K562 (cell line): Measurements from ENCODE around the gene HES4. TPM values are rescaled to one million over a fixed set of nuclear protein-coding genes. Genes with fewer than 3 reads are reported as not detected.

Source experiments
- ATAC-seq: fragments of 200-7000 bp; cut with Tn5 transposase; 3 replicates; pipeline ENCODE4 v1.9.1; 2020; ENCODE audit warnings: moderate library complexity
- BruUV-seq: library from RNA; stranded (reverse); fragments of 400-500 nt; replicated peaks from 2 replicates; lab custom pipeline; 2021; lab: Mats Ljungman, UMichigan
- CTCF ChIA-PET: fragments of 300-600 bp; formaldehyde crosslinking; extraction: SDS; loops from one replicate; lab custom pipeline; 2021; ENCODE audit warnings: low intra/inter-chr PET ratio; lab: Yijun Ruan, JAX
- POLR2A ChIA-PET: fragments of 300-600, 350-650 bp; sonication (Branson Sonifier 250); formaldehyde crosslinking; extraction: SDS; loops from one replicate; lab custom pipeline; 2021; ENCODE audit warnings: antibody characterized with exemption, inconsistent platforms; lab: Yijun Ruan, JAX
- DNase-seq, 4 experiments: peaks; one replicate each; pipeline versions ENCODE4 v3.0.0 to v3.0.0-alpha.2; 2011 to 2018; ENCODE audit warnings: low spot score in 3 of 4, mixed read lengths in 3 of 4; ENCODE audit errors: extremely low read depth in 1 of 4
- FAIRE-seq: peaks from 2 replicates; lab custom pipeline; 2011; peaks lifted over from hg19 to GRCh38; lab: Jason Lieb, UNC
- H2AFZ ChIP-seq: 2 replicates; pipeline ENCODE4 v1.6.0; 2011; ENCODE audit warnings: low read depth, low read length, control low read depth, inconsistent platforms
- H3K27ac ChIP-seq: fragments of 200-600 bp; 3 replicates; pipeline ENCODE4 v1.8.0; 2011; ENCODE audit warnings: low read depth, mild to moderate bottlenecking, control low read depth, inconsistent platforms, low read length, moderate library complexity, mixed read lengths; ENCODE audit errors: extremely low read depth
- H3K27me3 ChIP-seq, 2 experiments: fragments of 300-600 bp in 1 of 2; 2 replicates in 1 of 2; 3 replicates in 1 of 2; pipeline versions ENCODE4 v1.6.0 to v1.8.0; 2011; ENCODE audit warnings: inconsistent platforms in 2 of 2, low read length in 2 of 2, mild to moderate bottlenecking in 1 of 2, mixed read lengths in 1 of 2, moderate library complexity in 1 of 2; ENCODE audit not compliant: control insufficient read depth in 2 of 2, insufficient read depth in 2 of 2
- H3K36me3 ChIP-seq: fragments of 300-600 bp; 3 replicates; pipeline ENCODE4 v1.8.0; 2011; ENCODE audit warnings: mild to moderate bottlenecking, low read length, inconsistent platforms; ENCODE audit not compliant: control insufficient read depth, insufficient read depth
- H3K4me1 ChIP-seq, 2 experiments: fragments of 200-600 bp in 1 of 2; replicated peaks in 1 of 2; 2 replicates in 1 of 2; 3 replicates in 1 of 2; pipeline versions ENCODE4 v1.5.1 to v1.8.0; 2011; ENCODE audit warnings: inconsistent platforms in 2 of 2, low read length in 2 of 2, mild to moderate bottlenecking in 1 of 2, mixed read lengths in 1 of 2, moderate library complexity in 1 of 2; ENCODE audit not compliant: control insufficient read depth in 2 of 2, insufficient read depth in 2 of 2
- H3K4me2 ChIP-seq: 2 replicates; pipeline ENCODE4 v1.6.1; 2011; ENCODE audit warnings: low read length, control low read depth, inconsistent platforms, mixed read lengths; ENCODE audit not compliant: insufficient read depth
- H3K4me3 ChIP-seq: fragments of 200-600 bp; sonication (generic), shearing (Covaris generic); 2 replicates; pipeline ENCODE4 v1.5.1; 2016; ENCODE audit warnings: control low read depth, inconsistent platforms
- H3K79me2 ChIP-seq: fragments of 200-600 bp; 3 replicates; pipeline ENCODE4 v1.8.0; 2011; ENCODE audit warnings: low read length, inconsistent platforms; ENCODE audit not compliant: control insufficient read depth, insufficient read depth
- H3K9ac ChIP-seq, 2 experiments: 2 replicates each; pipeline versions ENCODE4 v1.6.0 to v1.6.1; 2011; ENCODE audit warnings: low read depth in 2 of 2, low read length in 2 of 2, control low read depth in 1 of 2, inconsistent platforms in 1 of 2, mild to moderate bottlenecking in 1 of 2, mixed read lengths in 1 of 2; ENCODE audit not compliant: insufficient read depth in 1 of 2
- H3K9me1 ChIP-seq: one replicate; pipeline ENCODE4 v1.6.0; 2011; ENCODE audit warnings: inconsistent platforms, mild to moderate bottlenecking, low read length, moderate library complexity; ENCODE audit not compliant: control insufficient read depth, insufficient read depth
- H3K9me3 ChIP-seq: replicated peaks from 2 replicates; pipeline ENCODE4 v1.5.1; 2011; ENCODE audit warnings: low read depth, low read length, inconsistent platforms; ENCODE audit not compliant: control insufficient read depth, insufficient read depth
- H4K20me1 ChIP-seq: replicated peaks from 2 replicates; pipeline ENCODE4 v1.6.1; 2011; ENCODE audit warnings: low read length, inconsistent platforms, mixed read lengths; ENCODE audit not compliant: control insufficient read depth, insufficient read depth
- BRF2 ChIP-seq: IDR thresholded peaks from 3 replicates; pipeline ENCODE4 v1.6.1; 2011; ENCODE audit warnings: borderline replicate concordance, mild to moderate bottlenecking; ENCODE audit not compliant: insufficient read length, insufficient read depth
- C11orf30 ChIP-seq: fragments of 450-650 bp; IDR thresholded peaks from 2 replicates; pipeline ENCODE4 v1.6.1; 2016; ENCODE audit warnings: low read depth, mild to moderate bottlenecking
- HINFP ChIP-seq: fragments of 450-650 bp; conservative IDR thresholded peaks from 2 replicates; pipeline ENCODE4 v1.6.1; 2016; ENCODE audit warnings: missing genetic modification characterization, low read depth, mild to moderate bottlenecking, control low read depth, missing compliant biosample characterization
- MAFK ChIP-seq: IDR thresholded peaks from 2 replicates; pipeline ENCODE4 v1.6.1; 2011; ENCODE audit warnings: low read length, improper control_type of control experiment
- NCOA4 ChIP-seq: fragments of 450-650 bp; IDR thresholded peaks from 2 replicates; pipeline ENCODE4 v1.6.1; 2018; ENCODE audit warnings: mild to moderate bottlenecking; ENCODE audit not compliant: partially characterized antibody
- NFIX ChIP-seq: fragments of 250-450 bp; sonication (Bioruptor Pico); IDR thresholded peaks from 2 replicates; pipeline ENCODE4 v1.4.0; 2020; ENCODE audit warnings: low read depth, mild to moderate bottlenecking, moderate library complexity
- NFXL1 ChIP-seq: fragments of 450-650 bp; formaldehyde crosslinking; IDR thresholded peaks from 2 replicates; pipeline ENCODE4 v1.4.0; 2021; ENCODE audit warnings: mild to moderate bottlenecking
- POLR2G ChIP-seq: fragments of 200-400 bp; formaldehyde crosslinking; IDR thresholded peaks from 2 replicates; pipeline ENCODE4 v1.6.1; 2017; ENCODE audit warnings: low read depth, mild to moderate bottlenecking, antibody characterized with exemption, low read length, moderate library complexity
- RAD21 ChIP-seq, 2 experiments: fragments of 250-450 bp in 1 of 2; fragments of 450-650 bp in 1 of 2; sonication (Bioruptor Pico) in 1 of 2; formaldehyde crosslinking in 1 of 2; IDR thresholded peaks in 1 of 2; conservative IDR thresholded peaks in 1 of 2; 2 replicates each; pipeline versions ENCODE4 v1.4.0 to v1.8.0; 2020 to 2022; ENCODE audit warnings: mild to moderate bottlenecking in 2 of 2, moderate library complexity in 1 of 2
- SNRNP70 ChIP-seq: fragments of 200-400 bp; formaldehyde crosslinking; optimal IDR thresholded peaks from 2 replicates; pipeline ENCODE3; 2017; ENCODE audit warnings: low read depth, low read length
- USF2 ChIP-seq: sonication (generic); formaldehyde crosslinking; IDR thresholded peaks from 2 replicates; pipeline ENCODE4 v1.5.0; 2020; ENCODE audit warnings: missing genetic modification reagents
- ZBTB33 ChIP-seq: sonication (generic); formaldehyde crosslinking; IDR thresholded peaks from 2 replicates; pipeline ENCODE4 v1.8.1; 2023; ENCODE audit warnings: mild to moderate bottlenecking, missing genetic modification reagents
- WGBS: fragments of 100-300 bp; shearing (Covaris generic); methylation state at CpG from one replicate; pipeline ENCODE4 v1.1.6; 2016; ENCODE audit warnings: low coverage, mixed read lengths; ENCODE audit not compliant: insufficient coverage; ENCODE audit errors: missing lambda C conversion rate; 5-methylcytosine and 5-hydroxymethylcytosine counted together
- in situ Hi-C: fragments of 300-500 bp; cut with MboI; formaldehyde crosslinking; loops from 4 replicates; pipeline ENCODE4 v1.15.0; 2018; ENCODE audit warnings: inconsistent platforms, mixed read lengths
- intact Hi-C: fragments of 100-400 bp; cut with micrococcal nuclease; formaldehyde crosslinking; loops from 2 replicates; pipeline ENCODE4 v1.14.2; 2022
- polyA plus RNA-seq, 8 experiments: library from polyadenylated mRNA; depleted of rRNA in 4 of 8; stranded (reverse) in 5 of 8; unstranded in 3 of 8; fragments of >200 nt; fragmentation: Nextera tagmentation in 2 of 8; fragmentation: Illumina TruSeq in 1 of 8; extraction: Ambion mirVana in 2 of 8; extraction: Trizol in 1 of 8; gene quantifications; 2 replicates each; pipeline versions ENCODE4 v1.2.1 to v1.2.3, GENCODE V29; 2011 to 2014; ENCODE audit warnings: inconsistent platforms in 1 of 8, missing spikeins in 1 of 8
- total RNA-seq, 7 experiments: library from RNA; depleted of rRNA in 6 of 7; stranded (reverse); fragments of >200 nt in 6 of 7; fragmentation: Illumina TruSeq in 2 of 7; extraction: Trizol in 2 of 7; gene quantifications; 2 replicates each; pipeline versions ENCODE4 v1.2.1 to v1.2.3, GENCODE V29; 2011 to 2021; ENCODE audit warnings: low replicate concordance in 1 of 7

Gene HES4
- total and polyA plus RNA-seq, 9 of the 15 experiments (the other 6 are each of a cell fraction or from before 2014, with no cell fraction given), result 0.21 to 43.7 (median 5.3) TPM; not detected in 2

- no peak for TF ChIP-seq USF2
- TF ChIP-seq, all 486 proteins: peak for 0
Measured at GRCh38 chr1:1043411-1043810, 43.5 kb upstream of the HES4 start (continued).

GRCh38 chr1:1042835-1043234, 42.9 kb upstream of the HES4 start:
- DNase-seq, result no peak
- no peak for TF ChIP-seq C11orf30
- 0 out of 2 replicates have a peak, but pooled peaks have one; percentile 11 for TF ChIP-seq POLR2G
- TF ChIP-seq NFXL1 (CRISPR knock-in tag), result no peak
- TF ChIP-seq NCOA4, result no peak
- TF ChIP-seq NFIX (CRISPR knock-in tag), result no peak
- TF ChIP-seq HINFP, result no peak
- no peak for TF ChIP-seq MAFK
- no peak for TF ChIP-seq RAD21 (CRISPR knock-in tag; conservative IDR thresholded peaks at IDR 0.05 in 1 of 2, IDR thresholded peaks at IDR 0.05 in 1 of 2)
- no peak for TF ChIP-seq BRF2
- peak; percentile 98 for TF ChIP-seq ZBTB33 (CRISPR knock-in tag)
- no peak for TF ChIP-seq SNRNP70

More at GRCh38 chr1:1042835-1043234, 42.9 kb upstream of the HES4 start:
- Histone ChIP-seq H3K4me2 (no peak overlapping the region), H3K4me1 (peaks cover 8 to 75% of the 10 kb centered on the region in 2 experiments; a peak in 4 of 5 replicates), H3K9me3 (no peaks in the 10 kb centered on the region), H2AFZ (no peak overlapping the region), H3K9ac (peak overlapping the region in 1 of 2 experiments; percentile 28; a peak in 1 of 4 replicates), H4K20me1 (peaks cover 14% of the 10 kb centered on the region), H3K9me1 (no peaks in the 10 kb centered on the region), H3K79me2 (no peaks in the 10 kb centered on the region; the same call in 2 of the 3 replicates), H3K36me3 (peaks cover 65% of the 10 kb centered on the region; the same call in 2 of the 3 replicates), H3K4me3 (no peak overlapping the region), H3K27me3 (no peaks in the 10 kb centered on the region), H3K27ac (no peak overlapping the region)
- FAIRE-seq (no peak), ATAC-seq (no peak)
- POLR2A ChIA-PET, result no interaction called here
- 94% methylated on average over 8 of the region's 10 CpGs for WGBS
- in situ Hi-C loops, result no loop called here
- no TSS peak for BruUV-seq
- CTCF ChIA-PET, result no interaction called here
- intact Hi-C loops, result no loop called here
